ENCODE measurements around the gene TSGA10. TPM values are rescaled to one million over a fixed set of nuclear protein-coding genes. Genes with fewer than 3 reads are reported as not detected.
"Not testable (repeated sequence)": the region's sequence is repeated elsewhere in the genome, so short reads cannot be mapped to it uniquely, and the experiment has no call there.

Gene TSGA10
- total and polyA plus RNA-seq, 11 donors: 0.75 to 63.7 (median 2.8) TPM

DNA sequence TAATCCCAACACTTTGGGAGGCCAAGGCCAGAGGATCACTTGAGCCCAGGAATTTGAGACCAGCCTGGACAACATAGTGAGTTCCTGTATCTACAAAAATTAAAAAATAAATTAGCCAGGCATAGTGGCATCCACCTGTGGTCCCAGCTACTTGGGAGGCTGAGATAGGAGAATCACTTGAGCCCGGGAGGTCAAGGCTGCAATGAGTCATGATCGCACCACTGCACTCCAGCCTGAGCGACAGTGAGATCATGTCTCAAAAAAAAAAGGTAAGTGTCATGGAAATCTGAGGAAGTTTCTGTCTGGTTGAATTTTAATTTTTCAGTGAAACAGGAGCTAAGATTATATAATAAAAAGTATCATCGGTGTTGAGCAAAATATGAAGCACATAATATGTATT is 15.7 kb downstream of the TSGA10 start:
- Histone ChIP-seq H3K27ac (no peak overlapping the region), H3K4me1 (peaks cover 0 to 15% (median 4%) of the 10 kb centered on the region in 12 donors), H3K27me3 (no peaks in the 10 kb centered on the region), H3K36me3 (no peaks in the 10 kb centered on the region), H3K9me3 (no peaks in the 10 kb centered on the region), H3K4me3 (no peak overlapping the region)
- TF ChIP-seq POLR2A (IDR thresholded peaks at IDR 0.05) (no peak), CTCF (IDR thresholded peaks at IDR 0.05) (no peak)
- intact Hi-C loops (cut with DNase I): no loop called here
- no peak for DNase-seq
- no peak for ATAC-seq
- 96 to 98% (median 97%) methylated on average over 4 of the region's 4 CpGs for WGBS, 4 donors

GRCh38 chr2:99135044-99135556 is 19.6 kb downstream of the TSGA10 start:
- H3K27ac ChIP-seq; H3K36me3 ChIP-seq; ATAC-seq; H3K4me1 ChIP-seq; H3K27me3 ChIP-seq; intact Hi-C loops (cut with DNase I); H3K4me3 ChIP-seq; DNase-seq: not testable (repeated sequence)
- 84 to 93% (median 91%) methylated on average over 2 of the region's 2 CpGs for WGBS, 4 donors
- H3K9me3 ChIP-seq: peaks cover 0 to 37% (median 12%) of the 10 kb centered on the region in 12 donors

DNA sequence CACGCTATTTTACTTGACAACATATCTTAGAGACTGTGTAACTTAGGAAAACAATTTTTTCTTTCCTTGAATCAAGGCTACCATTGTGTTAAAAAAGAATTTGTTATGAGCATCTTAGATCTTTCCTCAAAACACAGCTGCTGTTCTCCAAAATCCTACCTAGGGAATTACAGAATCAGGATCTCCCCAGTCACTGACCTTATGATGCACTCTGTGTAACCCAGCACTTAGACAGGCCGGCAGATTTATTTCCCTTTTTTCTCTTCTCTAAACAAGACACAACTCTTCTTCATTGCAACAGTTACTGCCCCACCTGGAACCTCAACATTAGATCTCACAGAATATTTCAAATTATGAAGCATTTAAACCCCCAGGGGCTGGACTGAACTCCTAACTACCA is 26.8 kb downstream of the TSGA10 start:
- DNase-seq (no peak), ATAC-seq (no peak)
- intact Hi-C loops (cut with DNase I): no loop called here
- 80 to 86% (median 82%) methylated on average over 2 of the region's 2 CpGs for WGBS, 4 donors
- Histone ChIP-seq H3K27ac (no peak overlapping the region), H3K4me1 (no peaks in the 10 kb centered on the region), H3K4me3 (no peak overlapping the region), H3K36me3 (peaks cover 0 to 12% (median 0%) of the 10 kb centered on the region in 9 donors), H3K9me3 (peaks cover 0 to 64% (median 12%) of the 10 kb centered on the region in 12 donors), H3K27me3 (no peaks in the 10 kb centered on the region)
- no peak for TF ChIP-seq CTCF (IDR thresholded peaks at IDR 0.05)
- no peak for TF ChIP-seq POLR2A (IDR thresholded peaks at IDR 0.05)

DNA sequence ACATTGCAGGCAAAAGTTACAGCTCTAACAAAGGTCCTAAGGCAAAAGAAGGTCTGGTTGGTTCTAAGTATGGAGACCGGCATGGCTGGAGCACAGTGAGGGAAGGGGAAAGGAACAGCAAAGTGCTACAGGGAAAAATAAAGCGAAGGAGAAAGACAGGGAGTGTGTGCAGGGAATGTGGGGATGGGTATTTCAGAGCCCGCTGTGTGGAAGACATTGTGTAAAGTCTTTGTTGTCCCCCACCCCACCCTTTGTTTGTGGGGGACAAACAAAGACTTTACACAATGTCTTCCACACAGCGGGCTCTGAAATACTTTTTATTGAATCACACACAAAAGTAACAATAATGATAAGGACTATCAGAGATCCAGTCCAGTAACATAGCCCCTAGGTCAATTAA is 42.1 kb downstream of the TSGA10 start:
- H3K9me3 ChIP-seq: no peaks in the 10 kb centered on the region
- no peaks in the 10 kb centered on the region for H3K36me3 ChIP-seq
- no peaks in the 10 kb centered on the region for H3K4me1 ChIP-seq
- ATAC-seq (no peak), DNase-seq (no peak)
- 79 to 87% (median 84%) methylated on average over 4 of the region's 4 CpGs for WGBS, 4 donors
- intact Hi-C loops (cut with DNase I): no loop called here
- peaks cover 0 to 8% (median 0%) of the 10 kb centered on the region in 9 donors for H3K27me3 ChIP-seq
- TF ChIP-seq CTCF (IDR thresholded peaks at IDR 0.05): no peak
- no peak for TF ChIP-seq POLR2A (IDR thresholded peaks at IDR 0.05)
- H3K4me3 ChIP-seq: no peak overlapping the region
- H3K27ac ChIP-seq: no peak overlapping the region

DNA sequence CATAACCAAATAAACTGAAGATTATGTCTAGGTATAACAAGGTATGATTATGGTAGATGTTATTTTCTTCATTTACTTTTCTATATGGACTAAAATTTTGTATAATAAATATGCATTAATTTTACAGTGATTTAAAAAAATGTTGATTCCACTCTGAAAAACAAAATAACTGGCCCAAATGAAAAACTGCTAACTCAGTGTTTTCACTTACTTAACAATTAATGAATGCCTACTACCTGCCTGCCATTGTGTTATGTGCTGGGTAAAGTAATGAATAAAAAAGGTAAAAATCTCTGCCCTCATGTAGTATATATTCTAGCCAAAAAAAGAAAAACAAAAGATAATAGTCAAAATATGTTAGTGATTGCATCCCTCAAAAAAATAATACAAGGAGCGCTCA is 42.8 kb downstream of the TSGA10 start:
- Histone ChIP-seq H3K9me3 (no peaks in the 10 kb centered on the region), H3K27me3 (peaks cover 0 to 8% (median 0%) of the 10 kb centered on the region in 9 donors), H3K4me3 (no peak overlapping the region), H3K4me1 (no peaks in the 10 kb centered on the region), H3K36me3 (no peaks in the 10 kb centered on the region), H3K27ac (no peak overlapping the region)
- ATAC-seq (no peak), DNase-seq (no peak)
- TF ChIP-seq POLR2A (IDR thresholded peaks at IDR 0.05): no peak
- no peak for TF ChIP-seq CTCF (IDR thresholded peaks at IDR 0.05)
- WGBS, 4 donors: 95 to 98% (median 96%) methylated on average over 1 of the region's 1 CpG
- intact Hi-C loops (cut with DNase I): no loop called here
